CMK (cell line): ENCODE measurements around the gene C4orf17.
"Not testable (repeated sequence)": the region's sequence is repeated elsewhere in the genome, so short reads cannot be mapped to it uniquely, and the experiment has no call there.

ENCODE experiments used
- DNase-seq: peaks from one replicate; pipeline ENCODE4 v3.0.0-alpha.2; 2010; ENCODE audit warnings: low read depth

Gene C4orf17

DNA sequence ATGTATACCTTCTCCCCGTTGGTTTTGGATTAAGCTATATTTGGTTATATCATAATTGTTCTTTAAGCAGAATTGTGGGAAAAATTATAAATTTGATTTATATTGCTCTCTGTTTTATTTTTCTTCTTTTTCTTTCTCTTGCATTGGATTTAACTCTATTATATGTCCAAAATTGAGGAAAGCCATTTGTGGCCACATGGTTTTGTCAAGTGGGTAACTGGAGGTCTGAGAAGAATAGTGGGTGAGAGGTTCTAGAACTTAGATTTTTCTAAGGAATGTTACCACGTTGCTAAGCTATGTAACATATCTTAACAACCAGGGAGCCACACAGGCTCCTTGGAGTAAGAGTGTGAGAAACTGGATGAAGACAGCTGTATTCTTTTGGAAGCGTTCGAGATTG is at the start of gene C4orf17:
TSS of gene C4orf17 (plus strand) at position 301 of the 400 bp plus-strand sequence. CDS start 2,061 bp downstream, outside the sequence.
- DNase-seq, result no peak

DNA sequence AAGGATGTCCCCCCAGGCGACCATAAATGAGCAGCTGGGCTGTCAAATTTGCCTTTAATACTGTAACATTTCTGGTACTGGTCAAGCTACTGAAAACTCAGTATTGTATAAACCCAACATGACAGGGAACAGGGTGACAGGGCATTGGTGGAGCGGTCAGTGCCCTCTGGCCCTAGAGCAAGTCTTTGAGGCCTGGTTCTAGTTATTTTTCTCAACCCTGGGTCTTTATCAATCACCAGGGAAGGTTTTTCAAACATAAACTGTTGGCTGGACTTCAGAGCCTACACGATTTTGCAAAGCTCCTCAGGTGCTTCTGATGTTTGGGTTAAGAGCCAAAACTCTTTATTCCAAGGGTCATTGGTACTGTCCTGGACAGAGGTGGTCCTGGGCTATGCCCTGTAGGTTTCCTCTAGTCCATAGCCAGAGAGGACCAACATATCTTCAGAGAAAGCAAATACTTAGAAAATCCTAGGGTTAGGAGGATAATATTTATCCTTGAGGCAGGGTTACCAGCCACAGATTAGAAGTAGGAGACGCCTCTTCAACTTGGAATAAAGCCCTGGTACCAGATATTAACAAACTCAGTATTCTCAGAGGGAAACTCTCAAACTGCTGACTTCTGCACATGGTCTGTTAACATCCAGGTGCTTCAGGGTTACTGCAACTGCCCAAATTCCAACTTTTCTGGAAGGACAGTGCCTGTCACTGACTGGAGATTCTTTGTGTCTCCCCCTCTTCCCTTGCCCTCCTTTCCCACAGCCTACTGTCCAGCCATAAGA is 49.0 kb upstream of the C4orf17 start:
- DNase-seq, result no peak

DNA sequence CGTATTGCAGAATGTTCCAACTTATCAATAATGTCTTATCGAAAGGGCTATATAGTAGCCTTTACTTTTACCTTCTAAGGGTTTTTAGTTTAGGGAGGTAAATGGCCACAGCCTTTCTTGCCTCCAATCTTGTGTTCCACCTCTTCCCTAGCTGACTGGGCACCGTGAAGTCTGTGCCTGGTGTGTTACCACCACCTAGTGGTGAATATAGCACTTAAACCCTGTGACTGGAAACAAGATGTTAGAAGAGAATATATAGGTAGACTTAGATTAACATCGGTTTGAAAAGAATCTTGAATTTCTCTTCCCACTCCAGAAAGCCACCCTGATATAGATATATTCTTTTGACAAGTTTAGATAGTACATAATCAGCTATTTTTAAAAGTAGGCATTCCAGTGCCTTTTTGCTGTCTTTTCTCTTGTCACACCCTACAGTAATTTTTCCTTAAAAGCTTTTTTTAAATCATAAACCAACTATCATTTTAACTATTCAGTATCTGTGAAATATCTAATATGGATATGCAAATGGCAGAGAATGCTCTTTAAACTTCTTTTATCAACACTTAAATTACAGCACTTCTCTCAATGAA is 47.9 kb upstream of the C4orf17 start:
- DNase-seq, result peak; percentile 37

DNA sequence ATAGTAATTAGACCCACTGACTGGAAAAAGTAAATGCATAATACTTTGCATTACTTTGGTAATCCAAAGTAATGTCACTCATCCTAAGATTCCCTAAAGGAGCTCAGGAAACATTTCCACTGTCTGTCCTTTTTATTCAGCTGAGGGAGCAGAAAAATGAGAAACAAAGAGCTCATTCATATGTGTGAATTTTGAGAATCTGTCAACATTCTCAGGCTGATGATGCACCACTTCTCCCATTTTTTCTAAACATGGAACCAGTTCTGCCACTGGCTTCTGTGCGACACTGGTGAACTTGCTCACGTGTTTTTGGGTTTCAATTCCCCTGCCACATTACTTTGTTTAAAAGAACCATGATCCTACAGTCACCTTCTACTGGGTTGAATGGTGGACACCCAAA is 47.3 kb upstream of the C4orf17 start:
- DNase-seq, result no peak

GRCh38 chr4:99467887-99468286 is 42.9 kb upstream of the C4orf17 start:
- DNase-seq, result no peak

DNA sequence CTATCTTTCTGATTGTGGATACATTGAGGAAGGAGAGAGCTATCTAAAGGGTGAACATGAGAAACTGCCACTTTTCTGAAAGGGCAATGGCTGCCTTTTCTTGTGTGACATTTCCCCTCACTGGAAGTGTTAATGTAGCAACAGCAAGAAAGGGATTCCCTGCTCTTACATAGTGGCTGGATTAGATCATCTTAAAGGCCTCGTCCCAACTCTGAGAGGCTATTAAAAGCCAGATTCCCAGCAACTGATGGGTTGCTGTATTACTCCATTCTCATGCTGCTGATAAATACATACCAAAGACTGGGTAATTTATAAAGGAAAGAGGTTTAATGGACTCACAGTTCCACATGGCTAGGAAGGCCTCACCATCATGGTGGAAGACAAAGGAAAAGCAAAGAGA is 41.9 kb upstream of the C4orf17 start:
- DNase-seq, result no peak

DNA sequence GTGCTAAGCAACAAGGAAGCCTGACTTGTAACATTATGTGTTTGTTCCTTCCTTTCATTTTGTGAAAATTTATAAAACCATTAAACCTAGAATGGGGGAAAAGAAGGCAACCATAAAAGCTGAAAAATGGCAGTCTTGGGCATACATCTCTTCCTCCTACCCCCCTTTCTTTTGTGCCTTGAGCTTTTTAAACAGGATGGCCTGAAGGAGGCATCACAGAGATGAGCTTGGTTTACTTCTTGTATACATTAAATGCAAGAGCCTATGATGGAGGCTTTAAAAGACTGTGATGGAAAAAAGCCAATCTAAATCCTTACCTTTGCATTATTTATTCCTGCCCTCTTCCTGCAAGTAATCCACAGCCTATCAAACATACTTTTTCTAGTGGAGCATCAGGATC is 39.5 kb upstream of the C4orf17 start:
- no peak for DNase-seq

DNA sequence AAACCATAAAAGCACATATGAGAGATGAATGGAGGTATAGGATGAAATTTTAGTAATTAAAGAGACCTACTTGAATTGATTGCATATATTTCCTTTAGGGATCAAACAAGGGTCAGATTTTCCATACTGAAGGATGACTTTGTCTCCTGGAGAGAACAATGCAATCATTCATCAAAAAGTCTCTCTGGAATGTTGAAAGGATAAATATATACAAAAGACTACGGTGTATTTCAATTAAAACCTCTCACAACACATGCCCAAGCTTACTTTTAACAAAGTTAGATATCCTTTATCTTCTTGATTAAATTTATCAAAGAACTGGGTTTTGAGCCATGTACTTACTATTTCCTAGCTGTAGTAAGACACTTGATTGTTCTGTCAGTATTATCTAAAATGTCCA is 38.9 kb upstream of the C4orf17 start:
- no peak for DNase-seq

- no peak for DNase-seq
Observed at GRCh38 chr4:99473131-99473530, 37.7 kb upstream of the C4orf17 start.

- no peak for DNase-seq
Observed at GRCh38 chr4:99483636-99484035, 27.2 kb upstream of the C4orf17 start.

GRCh38 chr4:99485212-99485611 is 25.6 kb upstream of the C4orf17 start:
- DNase-seq, result no peak

DNA sequence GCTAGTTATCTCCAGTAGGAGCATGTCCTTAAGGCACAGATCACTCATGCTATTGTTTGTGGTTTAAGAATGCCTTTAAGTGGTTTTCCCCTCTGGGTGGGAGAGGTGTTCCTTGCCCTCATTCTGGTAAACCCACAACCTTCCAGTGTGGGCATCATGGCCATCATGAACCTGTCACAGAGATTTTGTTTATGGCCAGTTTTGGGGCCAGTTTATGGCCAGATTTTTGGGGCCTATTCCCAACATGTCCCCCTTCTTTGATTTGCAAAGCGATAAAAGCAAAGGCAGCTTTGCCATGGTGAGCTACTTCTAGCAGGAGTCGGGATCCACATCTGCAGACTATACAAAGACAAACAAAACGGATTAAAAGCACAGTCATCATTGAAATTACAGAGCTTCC is 24.2 kb upstream of the C4orf17 start:
- DNase-seq, result not testable (repeated sequence)

DNA sequence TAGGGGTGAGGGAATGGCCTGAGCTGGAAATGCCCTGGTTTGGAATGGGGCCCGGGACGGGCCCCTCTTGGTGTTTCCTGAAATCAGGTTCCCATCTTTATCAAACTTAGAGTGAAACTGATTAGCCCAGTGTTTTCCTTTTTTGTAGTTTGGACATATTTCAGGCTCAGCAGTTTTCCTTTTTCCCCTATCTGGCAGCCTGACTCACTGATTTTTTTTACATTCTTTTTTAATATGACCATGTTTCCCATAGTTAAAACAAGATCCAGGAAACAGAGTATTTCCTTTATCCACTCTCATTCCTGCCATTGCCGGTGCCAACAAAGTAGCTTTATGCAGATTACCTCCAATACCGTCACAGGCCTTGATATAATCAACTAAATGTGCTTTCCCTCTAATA is 20.5 kb upstream of the C4orf17 start:
- no peak for DNase-seq

DNA sequence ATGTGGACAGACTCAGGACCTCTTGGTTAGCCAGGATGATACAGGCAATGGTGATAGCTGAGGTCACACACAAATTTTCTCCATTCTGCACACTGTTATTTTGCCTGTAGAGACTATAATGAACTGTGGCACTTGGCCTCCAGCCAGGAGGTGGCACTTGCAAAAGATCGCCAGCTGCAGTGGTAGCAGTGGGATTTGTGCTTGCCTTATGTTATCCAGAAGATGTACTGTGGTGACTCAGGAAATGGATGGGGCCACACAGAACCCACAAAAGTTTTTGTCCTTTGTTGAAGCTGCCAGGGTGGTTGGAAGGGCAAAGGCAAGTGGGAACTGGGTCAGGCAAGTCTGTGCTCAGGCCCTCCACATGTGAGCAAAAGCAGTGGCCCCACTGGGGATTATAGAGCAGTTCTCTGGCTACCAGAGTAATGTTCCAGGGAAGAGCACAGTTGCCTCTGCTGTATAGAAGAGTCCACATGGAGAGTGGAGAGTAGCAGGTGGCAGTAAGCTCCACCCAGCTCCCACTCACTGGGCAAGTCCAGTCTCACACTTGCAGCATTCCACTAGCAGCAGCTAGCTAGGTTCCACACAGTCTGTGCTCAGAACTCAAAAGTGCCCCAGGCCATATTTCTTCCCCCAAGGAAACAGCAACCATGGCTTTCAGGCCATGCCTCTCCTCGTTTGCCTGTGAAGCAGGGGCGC is 5.9 kb upstream of the C4orf17 start:
- no peak for DNase-seq

GRCh38 chr4:99506781-99507180 is 4.0 kb upstream of the C4orf17 start:
- DNase-seq, result no peak

GRCh38 chr4:99507349-99507748 is 3.5 kb upstream of the C4orf17 start:
- DNase-seq, result no peak

DNA sequence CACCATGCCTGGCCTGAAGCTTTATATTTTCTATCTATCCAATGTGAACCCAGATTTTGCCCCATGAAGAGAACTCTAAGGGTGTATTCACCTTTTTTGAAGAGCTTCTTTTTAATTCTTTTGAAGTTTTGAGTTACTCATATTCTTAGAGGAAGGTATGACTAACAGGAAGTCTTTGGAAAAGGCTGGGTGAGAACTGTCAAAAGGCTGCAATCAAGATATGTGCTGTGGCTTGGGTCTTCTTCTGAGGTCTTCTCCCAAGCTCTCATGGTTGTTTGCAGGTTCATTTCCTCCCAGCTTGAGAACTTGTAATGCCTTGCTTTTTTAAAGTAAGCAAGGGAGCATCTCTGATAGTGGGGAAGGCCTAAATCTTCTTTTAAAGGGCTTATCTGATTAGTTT is 3.1 kb upstream of the C4orf17 start:
- no peak for DNase-seq

GRCh38 chr4:99518601-99519295 is 7.9 kb downstream of the C4orf17 start:
- no peak for DNase-seq

DNA sequence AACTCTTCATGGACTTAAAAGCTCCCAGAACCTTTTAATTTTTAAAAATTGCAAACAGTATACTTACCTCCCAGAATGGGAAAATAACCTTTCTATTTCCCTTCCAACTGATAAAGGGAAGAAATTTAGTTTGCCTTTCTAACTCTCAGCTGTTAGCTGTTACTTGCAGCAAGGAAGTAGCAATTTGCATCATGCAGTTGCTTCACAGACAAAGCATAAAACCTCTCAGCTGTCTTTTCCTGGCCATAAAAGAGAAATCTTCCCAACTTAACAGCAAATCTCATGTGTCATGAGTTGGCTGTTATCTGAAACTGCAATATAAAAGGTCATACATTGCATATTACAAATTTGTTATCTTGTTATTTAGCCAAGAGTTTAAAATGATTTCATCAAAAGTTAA is 18.4 kb downstream of the C4orf17 start:
- DNase-seq, result no peak

DNA sequence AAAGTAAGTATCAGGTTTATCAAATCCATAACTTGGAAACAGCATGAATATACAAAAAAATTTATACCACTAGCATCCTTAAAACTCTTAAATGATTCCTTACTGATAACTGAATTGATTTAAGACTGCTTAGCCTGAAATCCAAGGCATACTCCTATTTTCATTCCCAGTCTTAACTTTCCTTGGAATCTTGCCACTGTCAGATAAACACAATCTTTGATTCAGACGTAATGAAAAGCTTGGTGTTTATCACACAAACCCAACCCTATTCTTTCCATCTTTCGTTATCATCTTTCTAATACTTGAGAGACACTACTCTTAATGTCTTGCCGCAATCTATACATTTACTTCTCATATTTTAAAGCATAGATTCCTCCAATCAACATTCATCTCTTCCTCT is 19.1 kb downstream of the C4orf17 start:
- no peak for DNase-seq

DNA sequence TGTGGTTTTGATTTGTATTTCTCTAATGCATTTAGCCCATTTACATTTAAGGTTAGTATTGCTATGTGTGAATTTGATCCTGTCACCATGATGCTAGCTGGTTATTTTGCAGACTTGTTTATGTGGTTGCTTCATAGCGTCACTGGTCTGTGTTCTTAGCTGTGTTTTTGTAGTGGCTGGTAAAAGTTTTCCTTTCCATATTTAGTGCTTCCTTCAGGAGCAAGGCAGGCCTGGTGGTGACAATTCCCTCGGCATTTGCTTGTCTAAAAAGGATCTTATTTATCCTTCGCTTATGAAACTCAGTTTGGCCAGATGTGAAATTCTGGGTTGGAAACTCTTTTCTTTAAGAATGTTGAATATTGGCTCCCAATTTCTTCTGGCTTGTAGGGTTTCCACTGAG is 23.9 kb downstream of the C4orf17 start:
- DNase-seq, result not testable (repeated sequence)

GRCh38 chr4:99536271-99536670 is 25.4 kb downstream of the C4orf17 start:
- no peak for DNase-seq

DNA sequence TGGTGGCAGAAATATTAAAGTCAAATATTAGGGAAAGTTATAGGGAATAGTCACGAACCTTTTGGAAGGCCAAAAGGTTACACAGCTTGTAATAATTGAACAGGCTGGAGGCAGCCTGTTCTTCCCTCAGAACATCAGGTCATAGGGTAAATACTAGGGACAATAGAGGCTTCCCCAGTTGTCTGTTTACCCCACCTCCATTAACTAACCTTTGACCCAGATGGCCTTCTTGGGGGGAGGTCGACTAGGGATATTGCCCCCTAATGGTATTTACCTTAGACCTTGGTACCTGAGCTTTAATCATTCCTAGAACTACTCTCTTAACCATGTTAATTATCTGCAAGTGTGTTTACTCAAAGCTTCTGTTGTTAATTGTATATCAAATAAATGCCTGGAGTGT is 26.0 kb downstream of the C4orf17 start:
- DNase-seq, result no peak
